Measurements from ENCODE around the gene GAS2L1.

GRCh38 chr22:29337631-29338284 lies 31.3 kb downstream of the GAS2L1 start:
- TF ChIP-seq CTCF (conservative IDR thresholded peaks at IDR 0.05; ENCODE audit: low read depth, low read length) = no peak
- no peak for TF ChIP-seq CHD1 (IDR thresholded peaks at IDR 0.05; ENCODE audit: low read depth, low read length)
- no peak for TF ChIP-seq RFX5 (IDR thresholded peaks at IDR 0.05; ENCODE audit: low read depth, low read length)
- TF ChIP-seq POLR2A (IDR thresholded peaks at IDR 0.05; ENCODE audit: low read depth, low read length) = no peak
- no peak for TF ChIP-seq MAZ (IDR thresholded peaks at IDR 0.05; ENCODE audit: borderline replicate concordance, low read depth, low read length)
- TF ChIP-seq NFE2L2 (IDR thresholded peaks at IDR 0.05; ENCODE audit: low read depth, low read length) = no peak
- no peak for TF ChIP-seq BHLHE40 (IDR thresholded peaks at IDR 0.05; ENCODE audit: low read depth, low read length)
- no peak for TF ChIP-seq RAD21 (IDR thresholded peaks at IDR 0.05; ENCODE audit: low read length)

All from IMR-90 (cell line).